Natural killer cell (primary cell): Measurements from ENCODE around the gene F2RL1. TPM values are rescaled to one million over a fixed set of nuclear protein-coding genes. Genes with fewer than 3 reads are reported as not detected.
A peak's percentile ranks its signal among the peaks of the same experiment; 100 is the strongest.
"Not testable (repeated sequence)": the region's sequence is repeated elsewhere in the genome, so short reads cannot be mapped to it uniquely, and the experiment has no call there.

Source experiments
- ATAC-seq, 3 donors: fragments of 150-1000 bp in 2 of 3; fragments of 200-7000 bp in 1 of 3; cut with Tn5 transposase; 1 replicate in 1 of 3; 2 replicates in 2 of 3; pipeline ENCODE4 v1.10.0; 2021; ENCODE audit warnings: mild to moderate bottlenecking in 2 of 3, moderate library complexity in 2 of 3
- DNase-seq, 2 donors: peaks; one replicate each; pipeline versions ENCODE4 v3.0.0 to v3.0.0-alpha.2; 2013 to 2021; ENCODE audit warnings: mixed read lengths in 1 of 2
- H3K27ac ChIP-seq: one replicate; pipeline ENCODE4 v1.5.1; 2013; ENCODE audit warnings: mild to moderate bottlenecking, low read length
- H3K27me3 ChIP-seq: one replicate; pipeline ENCODE4 v1.6.1; 2013; ENCODE audit warnings: low read length; ENCODE audit not compliant: control insufficient read depth, insufficient read depth
- H3K36me3 ChIP-seq: one replicate; pipeline ENCODE4 v1.6.1; 2013; ENCODE audit warnings: low read length; ENCODE audit not compliant: control insufficient read depth, insufficient read depth
- H3K4me1 ChIP-seq: one replicate; pipeline ENCODE4 v1.6.1; 2013; ENCODE audit warnings: low read length; ENCODE audit not compliant: control insufficient read depth, insufficient read depth
- H3K4me3 ChIP-seq: one replicate; pipeline ENCODE4 v1.5.1; 2013; ENCODE audit warnings: low read length
- H3K9me3 ChIP-seq: one replicate; pipeline ENCODE4 v1.6.1; 2013; ENCODE audit warnings: low read length; ENCODE audit not compliant: control insufficient read depth, insufficient read depth
- H3K27ac Mint-ChIP-seq, 2 donors: one replicate each; pipeline ENCODE4 v1.8.0; 2022; ENCODE audit warnings: mild to moderate bottlenecking in 2 of 2, mixed read lengths in 2 of 2, moderate library complexity in 1 of 2
- H3K27me3 Mint-ChIP-seq, 2 donors: one replicate each; pipeline ENCODE4 v1.8.0; 2022; ENCODE audit warnings: low read depth in 2 of 2, mixed read lengths in 2 of 2
- H3K36me3 Mint-ChIP-seq: one replicate; pipeline ENCODE4 v1.8.0; 2022; ENCODE audit warnings: mixed read lengths
- H3K4me1 Mint-ChIP-seq, 2 donors: one replicate each; pipeline ENCODE4 v1.8.0; 2022; ENCODE audit warnings: mixed read lengths in 2 of 2
- H3K4me3 Mint-ChIP-seq: one replicate; pipeline ENCODE4 v1.8.0; 2022; ENCODE audit warnings: mild to moderate bottlenecking, moderate library complexity, mixed read lengths
- H3K9me3 Mint-ChIP-seq, 2 donors: one replicate each; pipeline ENCODE4 v1.8.0; 2022; ENCODE audit warnings: mixed read lengths in 2 of 2
- CTCF ChIP-seq: fragments of 200-600 bp; IDR thresholded peaks from one replicate; pipeline ENCODE4 v1.8.0; 2022; ENCODE audit warnings: antibody characterized with exemption
- WGBS: methylation state at CpG from one replicate; pipeline ENCODE4 v1.1.7; 2013; ENCODE audit warnings: missing lambda C conversion rate; ENCODE audit not compliant: insufficient coverage; 5-methylcytosine and 5-hydroxymethylcytosine counted together
- intact Hi-C: fragments of 100-400 bp; cut with micrococcal nuclease; formaldehyde crosslinking; loops from one replicate; pipeline ENCODE4 v1.14.2; 2022
- total RNA-seq, 4 donors: library from RNA; stranded (reverse); fragments of 120-200 nt in 1 of 4; gene quantifications; one replicate each; pipeline versions ENCODE4 v1.2.3 to v1.2.4, GENCODE V29; 2013 to 2022

The F2RL1 gene
- total RNA-seq, 3 donors from 2014 or later (not counting 1 experiment from before 2014, with no cell fraction given): 0.29 to 0.35 TPM; not detected in 1

DNA sequence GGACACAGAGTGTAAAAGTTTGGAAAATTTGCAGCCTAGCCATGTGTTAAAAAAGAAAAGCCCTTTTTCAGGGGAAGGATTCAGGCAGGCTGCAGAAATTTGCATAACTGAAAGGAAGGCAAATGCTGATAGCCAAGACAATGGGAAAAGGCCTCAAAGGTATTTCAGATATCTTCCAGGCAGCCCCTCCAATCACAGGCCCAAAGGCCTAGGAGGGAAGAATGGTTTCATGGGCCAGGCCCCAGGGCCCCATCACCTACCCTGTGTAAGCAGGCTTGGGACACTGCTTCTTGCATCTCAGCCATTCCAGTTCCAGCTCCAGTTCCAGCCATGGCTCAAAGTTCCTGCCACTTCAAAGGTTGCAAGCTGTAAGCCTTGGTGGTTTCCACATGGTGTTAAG is 35.8 kb downstream of the F2RL1 start:
- peaks cover 0 to 2% of the 10 kb centered on the region in 2 donors for H3K9me3 Mint-ChIP-seq
- H3K36me3 ChIP-seq: no peaks in the 10 kb centered on the region
- no peak for ATAC-seq
- intact Hi-C loops: no loop called here
- H3K27ac ChIP-seq: no peak overlapping the region
- no peaks in the 10 kb centered on the region for H3K27me3 ChIP-seq
- no peaks in the 10 kb centered on the region for H3K9me3 ChIP-seq
- H3K4me3 ChIP-seq: no peak overlapping the region
- H3K4me1 Mint-ChIP-seq: peaks cover 33 to 47% of the 10 kb centered on the region in 2 donors
- DNase-seq: no peak
- H3K4me3 Mint-ChIP-seq: no peak overlapping the region
- TF ChIP-seq CTCF: no peak
- H3K4me1 ChIP-seq: peaks cover 36% of the 10 kb centered on the region
- peak overlapping the region in 1 of 2 donors; percentile 14 for H3K27ac Mint-ChIP-seq
- peaks cover 6% of the 10 kb centered on the region for H3K36me3 Mint-ChIP-seq
- H3K27me3 Mint-ChIP-seq: no peaks in the 10 kb centered on the region

DNA sequence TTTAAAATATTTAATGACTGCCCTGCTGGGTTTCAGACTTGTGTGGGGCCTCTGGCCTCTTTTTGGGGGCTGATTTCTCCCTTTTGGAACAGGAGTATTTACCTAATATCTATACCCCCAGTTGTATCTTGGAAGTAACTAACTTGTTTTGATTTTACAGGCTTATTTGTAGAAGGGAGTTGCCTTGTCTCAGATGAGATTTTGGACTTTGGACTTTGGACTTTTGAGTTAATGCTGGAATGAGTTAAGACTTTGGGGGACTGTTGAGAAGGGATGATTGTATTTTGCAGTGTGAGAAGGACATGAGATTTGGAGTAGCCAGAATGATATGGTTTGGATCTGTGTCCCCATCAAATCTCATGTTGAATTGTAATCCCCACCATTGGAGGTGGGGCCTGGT is 36.7 kb downstream of the F2RL1 start:
- H3K36me3 ChIP-seq, H3K9me3 Mint-ChIP-seq, H3K36me3 Mint-ChIP-seq, H3K27me3 Mint-ChIP-seq, H3K4me3 ChIP-seq, intact Hi-C loops, H3K27me3 ChIP-seq, DNase-seq, H3K9me3 ChIP-seq, ATAC-seq: not testable (repeated sequence)
- Histone ChIP-seq H3K4me1 (peaks cover 27% of the 10 kb centered on the region), H3K27ac (peak overlapping the region; percentile 12)
- peaks cover 29 to 38% of the 10 kb centered on the region in 2 donors for H3K4me1 Mint-ChIP-seq
- peak overlapping the region; percentile 79 to 84 for H3K27ac Mint-ChIP-seq
- peak overlapping the region; percentile 33 for H3K4me3 Mint-ChIP-seq

GRCh38 chr5:76855961-76856360 is 37.1 kb downstream of the F2RL1 start:
- Histone ChIP-seq H3K27ac (peak overlapping the region; percentile 37), H3K4me1 (peaks cover 23% of the 10 kb centered on the region), H3K4me3 (no peak overlapping the region), H3K36me3 (no peaks in the 10 kb centered on the region), H3K9me3 (no peaks in the 10 kb centered on the region), H3K27me3 (no peaks in the 10 kb centered on the region)
- Mint-ChIP-seq H3K9me3 (peaks cover 0 to 2% of the 10 kb centered on the region in 2 donors), H3K4me1 (peaks cover 25 to 34% of the 10 kb centered on the region in 2 donors), H3K36me3 (peaks cover 6% of the 10 kb centered on the region), H3K27me3 (no peaks in the 10 kb centered on the region), H3K4me3 (peak overlapping the region; percentile 38), H3K27ac (peak overlapping the region; percentile 79 to 84)
- WGBS: 0% methylated on average over 1 of the region's 3 CpGs
- intact Hi-C loops: no loop called here
- no peak for TF ChIP-seq CTCF
- ATAC-seq (peak; percentile 55 to 82 (median 77)), DNase-seq (peak in 1 of 2 donors; percentile 50)

DNA sequence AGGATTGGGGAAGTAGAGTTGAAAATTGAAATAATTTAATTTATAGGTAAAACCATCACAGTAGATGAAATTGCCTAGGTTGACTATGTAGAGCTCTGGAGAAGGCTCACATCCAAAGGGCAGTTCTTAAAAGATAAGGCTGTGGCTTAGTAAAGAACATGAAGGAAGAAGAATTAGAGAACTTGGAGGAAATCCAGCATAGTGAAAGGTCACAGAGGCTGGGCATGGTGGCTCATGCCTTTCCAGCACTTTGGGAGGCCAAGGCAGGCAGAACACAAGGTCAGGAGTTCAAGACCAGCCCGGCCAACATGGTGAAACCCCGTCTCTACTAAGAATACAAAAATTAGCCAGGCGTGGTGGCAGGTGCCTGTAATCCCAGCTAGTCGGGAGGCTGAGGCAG is 38.0 kb downstream of the F2RL1 start:
- 86% methylated on average over 4 of the region's 4 CpGs for WGBS
- H3K27me3 Mint-ChIP-seq, H3K27ac ChIP-seq, H3K9me3 Mint-ChIP-seq, H3K27me3 ChIP-seq, H3K4me3 ChIP-seq, H3K36me3 ChIP-seq, H3K36me3 Mint-ChIP-seq, ATAC-seq, H3K9me3 ChIP-seq, DNase-seq, intact Hi-C loops: not testable (repeated sequence)
- H3K4me1 ChIP-seq: peaks cover 17% of the 10 kb centered on the region
- peak overlapping the region; percentile 79 to 84 for H3K27ac Mint-ChIP-seq
- peaks cover 19 to 27% of the 10 kb centered on the region in 2 donors for H3K4me1 Mint-ChIP-seq
- peak overlapping the region; percentile 38 for H3K4me3 Mint-ChIP-seq
